AG09309 (cell line): ENCODE data around the gene CORO7.

Source experiments
- DNase-seq: peaks from one replicate; pipeline ENCODE4 v3.0.0-alpha.2; 2010; ENCODE audit warnings: low read depth
- H3K4me3 ChIP-seq: 2 replicates; pipeline ENCODE4 v1.5.1; 2011; ENCODE audit warnings: mild to moderate bottlenecking, low read depth, low read length, moderate library complexity; ENCODE audit not compliant: control insufficient read depth
- CTCF ChIP-seq: IDR thresholded peaks from 2 replicates; pipeline ENCODE4 v1.5.1; 2011; ENCODE audit warnings: mild to moderate bottlenecking, low read depth, low read length, inconsistent platforms; ENCODE audit not compliant: insufficient read depth, control insufficient read depth; ENCODE audit errors: missing control alignments

Gene CORO7

DNA sequence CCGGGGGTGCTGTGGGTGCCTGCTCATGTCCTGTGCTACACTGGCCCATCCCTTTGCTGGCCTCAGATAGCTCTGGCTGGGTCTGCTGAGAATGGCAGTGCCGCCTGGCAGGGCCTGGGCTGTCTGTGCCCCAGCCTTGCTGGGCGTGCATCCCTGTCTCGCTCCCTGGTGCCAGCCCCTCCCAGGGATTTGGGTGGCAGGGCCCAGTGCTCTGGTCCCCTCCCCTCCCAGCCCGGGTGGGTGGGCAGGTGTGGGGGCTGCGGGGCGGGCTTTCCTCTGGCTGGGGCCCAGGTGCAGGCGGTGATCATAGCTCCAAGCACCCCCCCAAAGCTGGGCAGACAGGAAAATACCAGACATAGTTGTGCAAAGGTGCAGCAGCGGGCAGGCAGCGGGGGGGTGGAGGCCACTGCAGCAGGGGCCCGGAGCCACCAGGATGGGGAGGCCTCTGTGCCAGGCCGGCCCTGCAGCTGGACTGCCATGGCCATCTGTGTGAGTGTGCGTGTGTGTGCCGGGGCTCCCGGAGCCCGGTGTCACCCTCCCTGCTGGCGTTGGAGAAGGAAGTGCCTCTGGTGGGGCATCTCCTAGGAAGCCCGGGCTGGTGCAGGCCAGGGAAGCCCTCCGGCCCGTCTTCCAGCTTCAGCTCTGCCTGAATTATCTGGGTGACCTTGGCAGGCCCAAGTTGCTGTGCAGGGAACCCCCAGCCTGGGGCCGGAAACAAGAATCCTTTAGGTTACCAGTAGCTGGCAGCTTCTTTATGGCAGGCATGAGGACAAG lies 93.1 kb downstream of the CORO7 start:
- TF ChIP-seq CTCF, result no peak
- H3K4me3 ChIP-seq, result no peak overlapping the region
- DNase-seq, result no peak

GRCh38 chr16:4322121-4323052 lies 94.0 kb downstream of the CORO7 start:
- no peak for TF ChIP-seq CTCF
- no peak overlapping the region for H3K4me3 ChIP-seq

DNA sequence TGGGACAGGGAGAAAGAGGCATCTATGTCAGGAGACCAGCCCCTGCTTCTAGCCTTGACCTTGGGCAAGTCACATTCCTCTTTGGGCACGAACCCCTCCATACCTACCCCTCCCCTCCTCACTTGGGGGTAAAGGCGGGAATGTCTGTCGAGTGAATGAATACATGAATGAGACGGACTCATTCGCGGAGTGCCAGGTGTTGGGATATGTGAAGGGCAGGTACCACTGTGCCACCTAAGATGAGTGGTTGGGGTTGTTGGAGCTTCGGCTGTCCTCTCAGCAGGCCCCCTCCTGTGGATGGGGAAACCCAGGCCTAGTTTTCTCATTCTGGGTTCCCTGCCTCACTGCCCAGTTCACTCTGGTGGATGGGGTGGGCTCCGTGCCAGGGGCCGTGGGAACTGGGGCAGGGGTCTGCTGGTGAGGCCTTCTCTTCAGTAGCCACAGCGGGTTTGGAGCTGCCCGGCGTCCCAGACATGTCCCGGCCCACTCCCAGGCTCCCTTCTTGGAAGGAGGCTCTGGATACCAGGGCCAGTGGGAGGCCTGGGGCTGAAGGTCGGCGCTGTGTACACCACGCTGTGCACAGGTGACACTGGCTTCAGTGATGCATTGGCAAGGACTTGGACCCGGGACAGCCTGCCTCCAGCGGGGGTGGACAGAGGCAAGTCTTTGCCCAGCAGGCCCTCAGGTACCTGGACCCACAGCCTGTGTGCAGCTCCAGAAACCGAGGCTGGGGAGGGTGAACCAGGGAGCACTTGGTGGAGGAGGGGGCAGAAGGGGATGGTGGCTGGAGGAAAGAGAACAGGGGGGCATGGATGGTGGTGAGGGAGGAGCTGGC lies 94.9 kb downstream of the CORO7 start:
- no peak for TF ChIP-seq CTCF
- H3K4me3 ChIP-seq, result no peak overlapping the region
- no peak for DNase-seq

More at GRCh38 chr16:4322121-4323052, 94.0 kb downstream of the CORO7 start:
- no peak for DNase-seq

GRCh38 chr16:4320571-4321137 lies 95.7 kb downstream of the CORO7 start:
- no peak for DNase-seq
- no peak overlapping the region for H3K4me3 ChIP-seq
- TF ChIP-seq CTCF, result no peak

DNA sequence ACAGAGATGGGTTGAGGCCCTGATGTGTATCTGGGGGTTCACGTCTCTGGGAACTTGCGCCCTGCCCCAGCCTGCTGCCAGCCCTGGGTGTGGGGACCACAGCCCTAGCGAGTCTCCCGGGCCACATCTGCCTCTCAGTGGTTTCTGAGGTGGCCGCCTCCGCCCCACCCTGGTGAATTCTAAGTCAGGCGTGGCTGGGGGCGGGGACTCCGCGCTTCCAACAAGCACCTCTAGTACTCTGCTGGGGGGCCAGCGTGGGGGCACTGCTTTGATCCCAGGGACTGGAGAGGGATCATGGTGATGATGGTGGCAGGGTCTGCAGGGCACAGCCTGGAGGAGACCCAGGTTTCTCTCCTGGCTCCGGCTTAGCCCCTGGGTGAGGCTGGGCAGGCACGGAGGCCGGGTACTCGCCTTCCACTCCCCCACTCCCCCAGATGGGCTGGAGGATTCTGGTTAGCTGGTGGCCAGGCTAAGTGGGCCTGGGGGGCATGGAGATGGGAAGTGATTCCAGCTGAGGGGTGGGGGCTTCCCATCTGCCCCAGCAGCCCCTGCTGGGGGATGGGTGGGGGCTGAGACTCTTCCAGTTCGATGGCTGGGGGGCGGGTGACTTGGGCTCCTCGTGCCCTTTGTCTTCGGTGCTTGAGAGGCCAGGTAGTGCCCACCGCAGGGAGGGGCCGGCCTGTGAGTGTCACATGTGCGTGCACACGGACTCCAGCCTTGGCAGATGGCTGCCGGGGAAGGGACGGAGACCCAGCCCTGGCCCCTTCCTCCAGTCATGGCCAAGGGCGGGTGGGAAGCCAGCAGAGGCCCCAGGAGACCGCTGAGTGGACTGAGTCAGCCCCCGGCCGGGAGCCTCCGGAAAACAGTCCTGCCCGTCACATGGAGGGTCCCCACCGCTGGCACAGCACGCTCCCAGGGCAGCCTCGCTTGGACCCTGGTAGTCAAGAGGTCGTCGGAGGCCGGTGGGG lies 96.7 kb downstream of the CORO7 start:
- DNase-seq, result no peak
- H3K4me3 ChIP-seq, result no peak overlapping the region

More for the DNA sequence above, 96.7 kb downstream of the CORO7 start:
- TF ChIP-seq CTCF, result no peak
